Activated CD4-positive, alpha-beta memory T cell treated with anti-CD3 and anti-CD28 coated beads for 36 hours (primary cell): ENCODE measurements around the gene YAP1. TPM values are rescaled to one million over a fixed set of nuclear protein-coding genes. Genes with fewer than 3 reads are reported as not detected.
"Not testable (repeated sequence)": the region's sequence is repeated elsewhere in the genome, so short reads cannot be mapped to it uniquely, and the experiment has no call there.

ENCODE experiments used
- CTCF ChIA-PET: fragments of 350-600 bp; sonication (Branson Sonifier 250); formaldehyde crosslinking; loops from one replicate; lab custom pipeline; 2021; ENCODE audit warnings: antibody characterized with exemption, inconsistent platforms; lab: Charles Lee
- POLR2A ChIA-PET: fragments of 350-600 bp; sonication (Branson Sonifier 250); formaldehyde crosslinking; loops from one replicate; lab custom pipeline; 2021; ENCODE audit warnings: antibody characterized with exemption; lab: Charles Lee
- DNase-seq: peaks from one replicate; pipeline ENCODE4 v3.0.0-alpha.2; 2020
- H3K27ac Mint-ChIP-seq: one replicate; pipeline ENCODE4 v1.8.0; 2021; ENCODE audit warnings: mixed read lengths
- H3K27me3 Mint-ChIP-seq: one replicate; pipeline ENCODE4 v1.8.0; 2021; ENCODE audit warnings: mixed read lengths
- H3K36me3 Mint-ChIP-seq: one replicate; pipeline ENCODE4 v1.8.0; 2021; ENCODE audit warnings: mixed read lengths
- H3K4me1 Mint-ChIP-seq: one replicate; pipeline ENCODE4 v1.8.0; 2021; ENCODE audit warnings: low read depth, mixed read lengths
- H3K4me3 Mint-ChIP-seq: one replicate; pipeline ENCODE4 v1.8.0; 2021; ENCODE audit warnings: mild to moderate bottlenecking, mixed read lengths
- H3K9me3 Mint-ChIP-seq: one replicate; pipeline ENCODE4 v1.8.0; 2021; ENCODE audit warnings: mixed read lengths
- intact Hi-C: fragments of 100-400 bp; cut with micrococcal nuclease; formaldehyde crosslinking; loops from one replicate; pipeline ENCODE4 v1.15.1; 2023
- total RNA-seq, 2 experiments: library from RNA; stranded (reverse); gene quantifications; one replicate each; pipeline ENCODE4 v1.2.3, GENCODE V29; 2021

Gene YAP1
- total RNA-seq, 2 experiments from 2014 or later, result 0.24 to 0.71 TPM

GRCh38 chr11:102241026-102241425 lies 130.8 kb downstream of the YAP1 start:
- DNase-seq, result no peak
- no peaks in the 10 kb centered on the region for H3K4me1 Mint-ChIP-seq
- peaks cover 16% of the 10 kb centered on the region for H3K27me3 Mint-ChIP-seq
- H3K4me3 Mint-ChIP-seq, result no peak overlapping the region
- H3K36me3 Mint-ChIP-seq, result no peaks in the 10 kb centered on the region
- H3K9me3 Mint-ChIP-seq, result no peaks in the 10 kb centered on the region
- CTCF ChIA-PET, result no interaction called here
- POLR2A ChIA-PET, result no interaction called here
- H3K27ac Mint-ChIP-seq, result no peak overlapping the region
- intact Hi-C loops, result no loop called here

GRCh38 chr11:102243399-102243884 lies 133.2 kb downstream of the YAP1 start:
- Mint-ChIP-seq H3K27me3 (peaks cover 11% of the 10 kb centered on the region), H3K9me3 (no peaks in the 10 kb centered on the region), H3K4me3 (no peak overlapping the region), H3K36me3 (no peaks in the 10 kb centered on the region), H3K27ac (no peak overlapping the region), H3K4me1 (no peaks in the 10 kb centered on the region)
- no peak for DNase-seq
- ChIA-PET POLR2A (no interaction called here), CTCF (no interaction called here)
- intact Hi-C loops, result no loop called here

- Mint-ChIP-seq H3K27me3 (peaks cover 4% of the 10 kb centered on the region), H3K9me3 (no peaks in the 10 kb centered on the region), H3K36me3 (no peaks in the 10 kb centered on the region), H3K4me3 (no peak overlapping the region), H3K27ac (no peak overlapping the region), H3K4me1 (no peaks in the 10 kb centered on the region)
- ChIA-PET CTCF (no interaction called here), POLR2A (no interaction called here)
- no peak for DNase-seq
- intact Hi-C loops, result no loop called here
Measured at GRCh38 chr11:102244681-102245409, 134.6 kb downstream of the YAP1 start.

- Mint-ChIP-seq H3K27ac (no peak overlapping the region), H3K4me3 (no peak overlapping the region), H3K36me3 (no peaks in the 10 kb centered on the region), H3K4me1 (no peaks in the 10 kb centered on the region), H3K9me3 (no peaks in the 10 kb centered on the region), H3K27me3 (no peaks in the 10 kb centered on the region)
- DNase-seq, result no peak
- ChIA-PET POLR2A (no interaction called here), CTCF (no interaction called here)
- intact Hi-C loops, result no loop called here
Measured at GRCh38 chr11:102251423-102251822, 141.2 kb downstream of the YAP1 start.

GRCh38 chr11:102252339-102252891 lies 142.2 kb downstream of the YAP1 start:
- Mint-ChIP-seq H3K9me3 (no peaks in the 10 kb centered on the region), H3K4me1 (no peaks in the 10 kb centered on the region), H3K4me3 (no peak overlapping the region), H3K27me3 (no peaks in the 10 kb centered on the region), H3K36me3 (no peaks in the 10 kb centered on the region), H3K27ac (no peak overlapping the region)
- no peak for DNase-seq
- ChIA-PET CTCF (interaction anchor here (0.6 kb wide), 1 partner anchor 67 kb away, joined by 3 read pairs; no protein-coding TSS in a partner anchor), POLR2A (no interaction called here)
- intact Hi-C loops, result no loop called here

- Mint-ChIP-seq H3K27ac (no peak overlapping the region), H3K36me3 (no peaks in the 10 kb centered on the region), H3K4me3 (no peak overlapping the region), H3K27me3 (no peaks in the 10 kb centered on the region), H3K9me3 (no peaks in the 10 kb centered on the region), H3K4me1 (no peaks in the 10 kb centered on the region)
- POLR2A ChIA-PET, result no interaction called here
- intact Hi-C loops, result no loop called here
- DNase-seq, result no peak
- CTCF ChIA-PET, result interaction anchor here (0.8 to 1.9 kb wide), 4 partner anchors 16 to 413 kb away, joined by 3 to 7 read pairs (median 4); no protein-coding TSS in a partner anchor
Measured at GRCh38 chr11:102253020-102253715, 142.9 kb downstream of the YAP1 start.

GRCh38 chr11:102254047-102254446 lies 143.8 kb downstream of the YAP1 start:
- Mint-ChIP-seq H3K4me3 (no peak overlapping the region), H3K9me3 (no peaks in the 10 kb centered on the region), H3K4me1 (no peaks in the 10 kb centered on the region), H3K36me3 (no peaks in the 10 kb centered on the region), H3K27me3 (no peaks in the 10 kb centered on the region), H3K27ac (no peak overlapping the region)
- intact Hi-C loops, result no loop called here
- ChIA-PET CTCF (interaction anchor here (0.9 to 1.9 kb wide), 2 partner anchors 15 to 412 kb away, joined by 3 to 7 read pairs; no protein-coding TSS in a partner anchor), POLR2A (no interaction called here)
- DNase-seq, result no peak

GRCh38 chr11:102256251-102256650 lies 146.0 kb downstream of the YAP1 start:
- H3K9me3 Mint-ChIP-seq, result no peaks in the 10 kb centered on the region
- no peak overlapping the region for H3K27ac Mint-ChIP-seq
- no peak for DNase-seq
- POLR2A ChIA-PET, result no interaction called here
- no peaks in the 10 kb centered on the region for H3K36me3 Mint-ChIP-seq
- H3K27me3 Mint-ChIP-seq, result no peaks in the 10 kb centered on the region
- H3K4me3 Mint-ChIP-seq, result no peak overlapping the region
- intact Hi-C loops, result no loop called here
- CTCF ChIA-PET, result interaction anchor here (0.6 to 1.1 kb wide), 3 partner anchors 13 to 32 kb away, joined by 3 to 4 read pairs (median 3); no protein-coding TSS in a partner anchor
- no peaks in the 10 kb centered on the region for H3K4me1 Mint-ChIP-seq

- intact Hi-C loops, result no loop called here
- no peak for DNase-seq
- no peak overlapping the region for H3K27ac Mint-ChIP-seq
- H3K4me3 Mint-ChIP-seq, result no peak overlapping the region
- ChIA-PET POLR2A (no interaction called here), CTCF (interaction anchor here (0.6 to 1.0 kb wide), 2 partner anchors 8 to 291 kb away, joined by 3 read pairs; no protein-coding TSS in a partner anchor)
- H3K36me3 Mint-ChIP-seq, result no peaks in the 10 kb centered on the region
- H3K27me3 Mint-ChIP-seq, result no peaks in the 10 kb centered on the region
- no peaks in the 10 kb centered on the region for H3K4me1 Mint-ChIP-seq
- H3K9me3 Mint-ChIP-seq, result no peaks in the 10 kb centered on the region
Measured at GRCh38 chr11:102260241-102260640, 150.0 kb downstream of the YAP1 start.

GRCh38 chr11:102263379-102264003 lies 153.2 kb downstream of the YAP1 start:
- Mint-ChIP-seq H3K36me3 (no peaks in the 10 kb centered on the region), H3K9me3 (no peaks in the 10 kb centered on the region), H3K27me3 (no peaks in the 10 kb centered on the region), H3K4me1 (peaks cover 8% of the 10 kb centered on the region), H3K4me3 (no peak overlapping the region), H3K27ac (no peak overlapping the region)
- intact Hi-C loops, result no loop called here
- no peak for DNase-seq
- CTCF ChIA-PET, result no interaction called here
- POLR2A ChIA-PET, result no interaction called here

- POLR2A ChIA-PET, H3K36me3 Mint-ChIP-seq, CTCF ChIA-PET, H3K27me3 Mint-ChIP-seq, DNase-seq, H3K4me3 Mint-ChIP-seq, H3K27ac Mint-ChIP-seq, H3K9me3 Mint-ChIP-seq: not testable (repeated sequence)
- intact Hi-C loops, result loop anchor here (5.0 kb wide), 2 partner anchors 152 to 348 kb away; partner anchors contain the start of gene YAP1
- H3K4me1 Mint-ChIP-seq, result peaks cover 18% of the 10 kb centered on the region
Measured at GRCh38 chr11:102264704-102265103, 154.5 kb downstream of the YAP1 start.

- no peak overlapping the region for H3K27ac Mint-ChIP-seq
- DNase-seq, result no peak
- H3K36me3 Mint-ChIP-seq, result no peaks in the 10 kb centered on the region
- no peaks in the 10 kb centered on the region for H3K27me3 Mint-ChIP-seq
- H3K4me3 Mint-ChIP-seq, result no peak overlapping the region
- peaks cover 27% of the 10 kb centered on the region for H3K4me1 Mint-ChIP-seq
- ChIA-PET CTCF (no interaction called here), POLR2A (no interaction called here)
- H3K9me3 Mint-ChIP-seq, result no peaks in the 10 kb centered on the region
- intact Hi-C loops, result loop anchor here (5.0 kb wide), 2 partner anchors 154 to 346 kb away; partner anchors contain the start of gene YAP1
Measured at GRCh38 chr11:102266099-102266498, 155.9 kb downstream of the YAP1 start.
